Choroid plexus epithelial cell (primary cell): Measurements from ENCODE around the gene PRR7.
A peak's percentile ranks its signal among the peaks of the same experiment; 100 is the strongest.
"Not testable (repeated sequence)": the region's sequence is repeated elsewhere in the genome, so short reads cannot be mapped to it uniquely, and the experiment has no call there.

Source experiments
- DNase-seq: peaks from one replicate; pipeline ENCODE4 v3.0.0-alpha.2; 2010; ENCODE audit warnings: low read depth
- H3K4me3 ChIP-seq: 2 replicates; pipeline ENCODE4 v1.5.1; 2011; ENCODE audit warnings: low read depth, mild to moderate bottlenecking, control low read depth, low read length, moderate library complexity
- CTCF ChIP-seq: conservative IDR thresholded peaks from 2 replicates; pipeline ENCODE4 v1.5.1; 2011; ENCODE audit warnings: low read depth, mild to moderate bottlenecking, control low read depth, inconsistent platforms, low read length, moderate library complexity

Gene PRR7

GRCh38 chr5:177484902-177485549, 38.4 kb downstream of the PRR7 start:
- TF ChIP-seq CTCF: no peak
- peak; percentile 47 for DNase-seq
- no peak overlapping the region for H3K4me3 ChIP-seq

GRCh38 chr5:177485753-177486152, 39.1 kb downstream of the PRR7 start:
- not testable (repeated sequence) for H3K4me3 ChIP-seq, DNase-seq

- TF ChIP-seq CTCF: no peak
- DNase-seq: no peak
- H3K4me3 ChIP-seq: no peak overlapping the region
These were observed 39.6 kb downstream of the PRR7 start for GRCh38 chr5:177486256-177486655.

- H3K4me3 ChIP-seq: no peak overlapping the region
- DNase-seq: no peak
- TF ChIP-seq CTCF: no peak
These were observed 40.5 kb downstream of the PRR7 start for GRCh38 chr5:177487144-177487543.

GRCh38 chr5:177487975-177488374, 41.4 kb downstream of the PRR7 start:
- TF ChIP-seq CTCF: no peak
- no peak overlapping the region for H3K4me3 ChIP-seq

GRCh38 chr5:177489119-177489716, 42.6 kb downstream of the PRR7 start:
- no peak overlapping the region for H3K4me3 ChIP-seq
- no peak for DNase-seq

More at GRCh38 chr5:177487975-177488374, 41.4 kb downstream of the PRR7 start:
- no peak for DNase-seq

More at GRCh38 chr5:177489119-177489716, 42.6 kb downstream of the PRR7 start:
- TF ChIP-seq CTCF: peak; percentile 22
